K562 (cell line): ENCODE data around the gene ACSL5. TPM values are rescaled to one million over a fixed set of nuclear protein-coding genes. Genes with fewer than 3 reads are reported as not detected.
A peak's percentile ranks its signal among the peaks of the same experiment; 100 is the strongest.

Source experiments
- ATAC-seq: fragments of 200-7000 bp; cut with Tn5 transposase; 3 replicates; pipeline ENCODE4 v1.9.1; 2020; ENCODE audit warnings: moderate library complexity
- BruUV-seq: library from RNA; stranded (reverse); fragments of 400-500 nt; replicated peaks from 2 replicates; lab custom pipeline; 2021; lab: Mats Ljungman, UMichigan
- CTCF ChIA-PET: fragments of 300-600 bp; formaldehyde crosslinking; extraction: SDS; loops from one replicate; lab custom pipeline; 2021; ENCODE audit warnings: low intra/inter-chr PET ratio; lab: Yijun Ruan, JAX
- POLR2A ChIA-PET: fragments of 300-600, 350-650 bp; sonication (Branson Sonifier 250); formaldehyde crosslinking; extraction: SDS; loops from one replicate; lab custom pipeline; 2021; ENCODE audit warnings: antibody characterized with exemption, inconsistent platforms; lab: Yijun Ruan, JAX
- DNase-seq, 4 experiments: peaks; one replicate each; pipeline versions ENCODE4 v3.0.0 to v3.0.0-alpha.2; 2011 to 2018; ENCODE audit warnings: low spot score in 3 of 4, mixed read lengths in 3 of 4; ENCODE audit errors: extremely low read depth in 1 of 4
- FAIRE-seq: peaks from 2 replicates; lab custom pipeline; 2011; peaks lifted over from hg19 to GRCh38; lab: Jason Lieb, UNC
- H2AFZ ChIP-seq: 2 replicates; pipeline ENCODE4 v1.6.0; 2011; ENCODE audit warnings: low read depth, low read length, control low read depth, inconsistent platforms
- H3K27ac ChIP-seq: fragments of 200-600 bp; 3 replicates; pipeline ENCODE4 v1.8.0; 2011; ENCODE audit warnings: low read depth, mild to moderate bottlenecking, control low read depth, inconsistent platforms, low read length, moderate library complexity, mixed read lengths; ENCODE audit errors: extremely low read depth
- H3K27me3 ChIP-seq, 2 experiments: fragments of 300-600 bp in 1 of 2; 2 replicates in 1 of 2; 3 replicates in 1 of 2; pipeline versions ENCODE4 v1.6.0 to v1.8.0; 2011; ENCODE audit warnings: inconsistent platforms in 2 of 2, low read length in 2 of 2, mild to moderate bottlenecking in 1 of 2, mixed read lengths in 1 of 2, moderate library complexity in 1 of 2; ENCODE audit not compliant: control insufficient read depth in 2 of 2, insufficient read depth in 2 of 2
- H3K36me3 ChIP-seq: fragments of 300-600 bp; 3 replicates; pipeline ENCODE4 v1.8.0; 2011; ENCODE audit warnings: mild to moderate bottlenecking, low read length, inconsistent platforms; ENCODE audit not compliant: control insufficient read depth, insufficient read depth
- H3K4me1 ChIP-seq, 2 experiments: fragments of 200-600 bp in 1 of 2; replicated peaks in 1 of 2; 2 replicates in 1 of 2; 3 replicates in 1 of 2; pipeline versions ENCODE4 v1.5.1 to v1.8.0; 2011; ENCODE audit warnings: inconsistent platforms in 2 of 2, low read length in 2 of 2, mild to moderate bottlenecking in 1 of 2, mixed read lengths in 1 of 2, moderate library complexity in 1 of 2; ENCODE audit not compliant: control insufficient read depth in 2 of 2, insufficient read depth in 2 of 2
- H3K4me2 ChIP-seq: 2 replicates; pipeline ENCODE4 v1.6.1; 2011; ENCODE audit warnings: low read length, control low read depth, inconsistent platforms, mixed read lengths; ENCODE audit not compliant: insufficient read depth
- H3K4me3 ChIP-seq: fragments of 200-600 bp; sonication (generic), shearing (Covaris generic); 2 replicates; pipeline ENCODE4 v1.5.1; 2016; ENCODE audit warnings: control low read depth, inconsistent platforms
- H3K79me2 ChIP-seq: fragments of 200-600 bp; 3 replicates; pipeline ENCODE4 v1.8.0; 2011; ENCODE audit warnings: low read length, inconsistent platforms; ENCODE audit not compliant: control insufficient read depth, insufficient read depth
- H3K9ac ChIP-seq, 2 experiments: 2 replicates each; pipeline versions ENCODE4 v1.6.0 to v1.6.1; 2011; ENCODE audit warnings: low read depth in 2 of 2, low read length in 2 of 2, control low read depth in 1 of 2, inconsistent platforms in 1 of 2, mild to moderate bottlenecking in 1 of 2, mixed read lengths in 1 of 2; ENCODE audit not compliant: insufficient read depth in 1 of 2
- H3K9me1 ChIP-seq: one replicate; pipeline ENCODE4 v1.6.0; 2011; ENCODE audit warnings: inconsistent platforms, mild to moderate bottlenecking, low read length, moderate library complexity; ENCODE audit not compliant: control insufficient read depth, insufficient read depth
- H3K9me3 ChIP-seq: replicated peaks from 2 replicates; pipeline ENCODE4 v1.5.1; 2011; ENCODE audit warnings: low read depth, low read length, inconsistent platforms; ENCODE audit not compliant: control insufficient read depth, insufficient read depth
- H4K20me1 ChIP-seq: replicated peaks from 2 replicates; pipeline ENCODE4 v1.6.1; 2011; ENCODE audit warnings: low read length, inconsistent platforms, mixed read lengths; ENCODE audit not compliant: control insufficient read depth, insufficient read depth
- CEBPB ChIP-seq: fragments of 450-650 bp; IDR thresholded peaks from 2 replicates; pipeline ENCODE4 v1.6.1; 2016; ENCODE audit warnings: missing genetic modification characterization, missing compliant biosample characterization
- EGR1 ChIP-seq: fragments of 450-650 bp; conservative IDR thresholded peaks from 2 replicates; pipeline ENCODE4 v1.6.1; 2017; ENCODE audit warnings: mild to moderate bottlenecking
- ESRRA ChIP-seq: fragments of 450-650 bp; IDR thresholded peaks from 2 replicates; pipeline ENCODE4 v1.6.1; 2014; ENCODE audit warnings: low read depth, mild to moderate bottlenecking, moderate library complexity, borderline replicate concordance
- JUND ChIP-seq, 2 experiments: IDR thresholded peaks; 2 replicates in 1 of 2; 3 replicates in 1 of 2; pipeline ENCODE4 v1.6.1; 2011; ENCODE audit warnings: borderline replicate concordance in 2 of 2, low read depth in 2 of 2, low read length in 2 of 2, improper control_type of control experiment in 1 of 2, missing biosample characterization in 1 of 2, missing genetic modification characterization in 1 of 2, missing genetic modification reagents in 1 of 2
- NR3C1 ChIP-seq: sonication (generic); formaldehyde crosslinking; IDR thresholded peaks from 2 replicates; pipeline ENCODE4 v1.8.1; 2022; ENCODE audit warnings: missing genetic modification reagents
- PHF20 ChIP-seq: fragments of 450-650 bp; IDR thresholded peaks from 2 replicates; pipeline ENCODE4 v1.6.1; 2018; ENCODE audit not compliant: partially characterized antibody
- PRDM10 ChIP-seq: fragments of 450-650 bp; IDR thresholded peaks from 2 replicates; pipeline ENCODE4 v1.6.1; 2018; ENCODE audit not compliant: partially characterized antibody
- RBFOX2 ChIP-seq: fragments of 200-400 bp; formaldehyde crosslinking; IDR thresholded peaks from 2 replicates; pipeline ENCODE4 v1.6.1; 2017; ENCODE audit warnings: low read depth, mild to moderate bottlenecking, low read length, moderate library complexity
- UBTF ChIP-seq, 2 experiments: IDR thresholded peaks; 2 replicates each; pipeline ENCODE4 v1.6.1; 2012; ENCODE audit warnings: improper control_type of control experiment in 2 of 2, low read depth in 2 of 2, low read length in 2 of 2, borderline replicate concordance in 1 of 2
- WGBS: fragments of 100-300 bp; shearing (Covaris generic); methylation state at CpG from one replicate; pipeline ENCODE4 v1.1.6; 2016; ENCODE audit warnings: low coverage, mixed read lengths; ENCODE audit not compliant: insufficient coverage; ENCODE audit errors: missing lambda C conversion rate; 5-methylcytosine and 5-hydroxymethylcytosine counted together
- in situ Hi-C: fragments of 300-500 bp; cut with MboI; formaldehyde crosslinking; loops from 4 replicates; pipeline ENCODE4 v1.15.0; 2018; ENCODE audit warnings: inconsistent platforms, mixed read lengths
- intact Hi-C: fragments of 100-400 bp; cut with micrococcal nuclease; formaldehyde crosslinking; loops from 2 replicates; pipeline ENCODE4 v1.14.2; 2022
- polyA plus RNA-seq, 8 experiments: library from polyadenylated mRNA; depleted of rRNA in 4 of 8; stranded (reverse) in 5 of 8; unstranded in 3 of 8; fragments of >200 nt; fragmentation: Nextera tagmentation in 2 of 8; fragmentation: Illumina TruSeq in 1 of 8; extraction: Ambion mirVana in 2 of 8; extraction: Trizol in 1 of 8; gene quantifications; 2 replicates each; pipeline versions ENCODE4 v1.2.1 to v1.2.3, GENCODE V29; 2011 to 2014; ENCODE audit warnings: inconsistent platforms in 1 of 8, missing spikeins in 1 of 8
- total RNA-seq, 7 experiments: library from RNA; depleted of rRNA in 6 of 7; stranded (reverse); fragments of >200 nt in 6 of 7; fragmentation: Illumina TruSeq in 2 of 7; extraction: Trizol in 2 of 7; gene quantifications; 2 replicates each; pipeline versions ENCODE4 v1.2.1 to v1.2.3, GENCODE V29; 2011 to 2021; ENCODE audit warnings: low replicate concordance in 1 of 7
- TF ChIP-seq, protein P1 (sequence below): IDR thresholded peaks from 2 replicates; pipeline ENCODE4 v1.6.1; 2016; ENCODE audit warnings: missing genetic modification characterization, missing compliant biosample characterization
- TF ChIP-seq, protein P2 (sequence below): IDR thresholded peaks from 2 replicates; pipeline ENCODE4 v1.6.1; 2012; ENCODE audit warnings: low read depth, low read length, improper control_type of control experiment, borderline replicate concordance

The ACSL5 gene
- total and polyA plus RNA-seq, 9 of the 15 experiments (the other 6 are each of a cell fraction or from before 2014, with no cell fraction given) = 0.19 to 1.4 (median 0.55) TPM

DNA sequence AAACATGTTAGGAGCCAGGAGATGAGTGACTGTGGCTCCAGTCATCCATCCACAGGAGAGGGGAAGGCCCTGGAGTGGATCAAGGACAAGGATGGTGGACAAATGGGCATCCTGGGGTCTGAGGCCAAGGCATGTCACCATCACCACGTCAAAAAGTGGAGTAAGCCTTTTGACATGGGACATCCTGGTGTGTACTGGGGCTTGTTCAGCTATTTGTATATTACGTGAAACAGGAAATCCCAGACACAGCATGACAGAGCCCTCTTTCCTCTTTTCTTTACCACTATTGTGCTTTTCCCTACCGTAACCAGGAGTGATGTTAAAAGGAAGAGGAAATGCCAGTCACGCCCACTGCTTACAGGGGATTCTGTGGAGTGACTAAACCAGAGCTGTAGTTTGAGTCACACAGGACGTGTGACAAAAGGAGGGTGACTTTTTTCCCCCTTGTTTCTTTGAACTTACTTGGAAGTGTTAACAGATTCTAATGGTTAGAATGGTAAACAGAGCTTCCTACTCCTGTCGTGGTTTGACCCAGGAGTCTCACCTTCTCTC is 15.4 kb downstream of the ACSL5 start:
- Histone ChIP-seq H3K79me2 (no peaks in the 10 kb centered on the region), H3K9ac (no peak overlapping the region)
- POLR2A ChIA-PET = interaction anchor here (0.7 kb wide), 1 partner anchor 216 kb away, joined by 3 read pairs; no protein-coding TSS in a partner anchor
- TF ChIP-seq NR3C1 (no peak), UBTF (IDR thresholded peaks at IDR 0.05; ENCODE audit: borderline replicate concordance in 1 of 2, low read depth in 2 of 2, low read length in 2 of 2) (no peak), PHF20 (no peak), EGR1 (peak; percentile 51; the same call in 1 of the 2 replicates), PRDM10 (peak; percentile 60), RBFOX2 (no peak), CEBPB (tag) (no peak), JUND (IDR thresholded peaks at IDR 0.05; ENCODE audit: borderline replicate concordance, low read depth, low read length) (no peak), JUND (tag; IDR thresholded peaks at IDR 0.05; ENCODE audit: borderline replicate concordance, low read depth, low read length) (no peak), ESRRA (no peak)
- TF ChIP-seq, protein P1, sequence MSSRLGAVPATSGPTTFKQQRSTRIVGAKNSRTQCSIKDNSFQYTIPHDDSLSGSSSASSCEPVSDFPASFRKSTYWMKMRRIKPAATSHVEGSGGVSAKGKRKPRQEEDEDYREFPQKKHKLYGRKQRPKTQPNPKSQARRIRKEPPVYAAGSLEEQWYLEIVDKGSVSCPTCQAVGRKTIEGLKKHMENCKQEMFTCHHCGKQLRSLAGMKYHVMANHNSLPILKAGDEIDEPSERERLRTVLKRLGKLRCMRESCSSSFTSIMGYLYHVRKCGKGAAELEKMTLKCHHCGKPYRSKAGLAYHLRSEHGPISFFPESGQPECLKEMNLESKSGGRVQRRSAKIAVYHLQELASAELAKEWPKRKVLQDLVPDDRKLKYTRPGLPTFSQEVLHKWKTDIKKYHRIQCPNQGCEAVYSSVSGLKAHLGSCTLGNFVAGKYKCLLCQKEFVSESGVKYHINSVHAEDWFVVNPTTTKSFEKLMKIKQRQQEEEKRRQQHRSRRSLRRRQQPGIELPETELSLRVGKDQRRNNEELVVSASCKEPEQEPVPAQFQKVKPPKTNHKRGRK (tag) = no peak
- TF ChIP-seq, protein P2, sequence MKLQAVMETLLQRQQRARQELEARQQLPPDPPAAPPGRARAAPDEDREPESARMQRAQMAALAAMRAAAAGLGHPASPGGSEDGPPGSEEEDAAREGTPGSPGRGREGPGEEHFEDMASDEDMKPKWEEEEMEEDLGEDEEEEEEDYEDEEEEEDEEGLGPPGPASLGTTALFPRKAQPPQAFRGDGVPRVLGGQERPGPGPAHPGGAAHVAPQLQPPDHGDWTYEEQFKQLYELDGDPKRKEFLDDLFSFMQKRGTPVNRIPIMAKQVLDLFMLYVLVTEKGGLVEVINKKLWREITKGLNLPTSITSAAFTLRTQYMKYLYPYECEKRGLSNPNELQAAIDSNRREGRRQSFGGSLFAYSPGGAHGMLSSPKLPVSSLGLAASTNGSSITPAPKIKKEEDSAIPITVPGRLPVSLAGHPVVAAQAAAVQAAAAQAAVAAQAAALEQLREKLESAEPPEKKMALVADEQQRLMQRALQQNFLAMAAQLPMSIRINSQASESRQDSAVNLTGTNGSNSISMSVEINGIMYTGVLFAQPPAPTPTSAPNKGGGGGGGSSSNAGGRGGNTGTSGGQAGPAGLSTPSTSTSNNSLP = no peak

More for the DNA sequence above, 15.4 kb downstream of the ACSL5 start:
- no peak for FAIRE-seq
- CTCF ChIA-PET = no interaction called here
- DNase-seq = peak in 1 of 4 experiments; percentile 15
- 0 out of 2 replicates have a peak overlapping the region, but pooled peaks have one; percentile 53 for H2AFZ ChIP-seq
- WGBS = 30% methylated on average over 4 of the region's 6 CpGs
- H4K20me1 ChIP-seq = no peaks in the 10 kb centered on the region
- peaks cover 0 to under 1% of the 10 kb centered on the region in 2 experiments; a peak in 2 of 5 replicates for H3K27me3 ChIP-seq
- intact Hi-C loops = no loop called here
- H3K36me3 ChIP-seq = no peaks in the 10 kb centered on the region
- in situ Hi-C loops = no loop called here
- no peak; the same call in 2 of the 3 replicates for ATAC-seq
- no peaks in the 10 kb centered on the region; a peak in 3 of 5 replicates for H3K4me1 ChIP-seq
- no TSS peak for BruUV-seq
- H3K9me3 ChIP-seq = no peaks in the 10 kb centered on the region
- no peak overlapping the region for H3K4me2 ChIP-seq
- H3K27ac ChIP-seq = no peak overlapping the region
- H3K4me3 ChIP-seq = no peak overlapping the region
- H3K9me1 ChIP-seq = no peaks in the 10 kb centered on the region
